ENCODE data around the gene SAMM50.

SAMM50 gene

DNA sequence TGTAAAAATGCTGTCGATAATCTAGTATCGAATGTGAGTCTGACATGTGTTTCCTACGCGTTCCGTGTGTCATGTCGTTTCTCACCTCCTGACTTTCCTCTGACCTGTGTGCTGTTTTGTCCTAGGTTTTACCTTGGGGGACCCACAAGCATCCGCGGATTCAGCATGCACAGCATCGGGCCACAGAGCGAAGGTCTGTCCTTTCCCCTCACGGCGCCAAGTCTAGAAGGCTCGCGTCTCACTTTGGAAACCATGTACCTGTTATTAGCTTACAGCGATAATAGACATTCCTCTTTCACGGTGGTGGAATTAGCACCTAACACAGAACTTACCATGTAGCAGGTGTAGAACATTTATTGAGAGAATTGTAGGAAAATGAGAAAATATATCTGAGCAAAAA lies 28.6 kb downstream of the SAMM50 start:
- no peak for DNase-seq

DNA sequence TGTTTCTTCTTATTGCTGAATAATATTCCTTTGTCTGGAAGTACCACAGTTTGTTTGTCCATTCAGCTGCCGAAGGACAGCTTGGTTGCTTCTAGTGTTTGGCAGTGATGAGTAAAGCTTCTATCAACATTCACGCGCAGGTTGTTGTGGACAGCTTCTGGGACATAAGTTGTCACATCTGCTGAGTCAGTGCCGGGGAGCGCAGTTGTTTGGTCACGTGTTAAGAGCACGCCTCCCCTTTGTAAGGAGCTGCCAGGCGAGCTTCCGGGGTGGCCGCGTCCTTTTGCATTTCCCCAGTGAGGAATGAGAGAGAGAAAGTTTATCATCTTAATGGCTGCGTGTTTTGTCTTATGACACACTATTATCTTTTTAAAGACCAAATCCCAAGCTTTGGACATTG lies 30.3 kb downstream of the SAMM50 start:
- DNase-seq = no peak

DNA sequence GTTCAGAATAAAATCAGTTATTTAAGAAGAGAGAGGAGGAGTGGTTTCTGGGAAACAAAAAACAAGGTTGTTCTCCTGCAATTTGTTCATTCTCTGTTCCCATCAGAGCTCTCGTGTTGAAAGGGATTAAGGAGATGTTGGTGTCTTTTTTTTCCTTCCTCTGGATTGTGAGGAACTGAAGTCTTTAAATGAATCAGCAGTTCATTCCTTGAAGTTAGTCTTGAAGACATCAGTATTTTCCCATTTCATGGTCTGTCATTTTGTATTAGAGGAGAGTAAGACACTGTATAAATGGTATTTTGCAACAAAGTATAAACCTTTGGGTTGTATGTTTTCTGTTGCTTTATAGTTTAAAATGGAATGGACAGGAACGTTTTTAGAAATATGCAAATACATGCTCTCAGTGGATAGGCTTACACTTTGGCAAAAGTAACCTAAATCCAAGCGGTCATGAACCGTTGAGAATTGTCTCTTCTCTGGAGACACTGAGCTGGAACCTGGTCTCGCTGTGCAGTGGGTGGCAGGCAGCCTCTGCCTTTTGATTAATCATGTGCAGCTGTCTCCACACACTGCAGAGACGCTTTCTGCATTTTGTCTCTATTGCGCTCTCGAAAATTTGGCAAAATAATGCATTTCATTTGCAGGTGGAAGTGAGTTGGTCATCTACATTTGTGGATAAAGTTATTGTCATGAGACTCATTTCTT lies 33.0 kb downstream of the SAMM50 start:
- DNase-seq = no peak

DNA sequence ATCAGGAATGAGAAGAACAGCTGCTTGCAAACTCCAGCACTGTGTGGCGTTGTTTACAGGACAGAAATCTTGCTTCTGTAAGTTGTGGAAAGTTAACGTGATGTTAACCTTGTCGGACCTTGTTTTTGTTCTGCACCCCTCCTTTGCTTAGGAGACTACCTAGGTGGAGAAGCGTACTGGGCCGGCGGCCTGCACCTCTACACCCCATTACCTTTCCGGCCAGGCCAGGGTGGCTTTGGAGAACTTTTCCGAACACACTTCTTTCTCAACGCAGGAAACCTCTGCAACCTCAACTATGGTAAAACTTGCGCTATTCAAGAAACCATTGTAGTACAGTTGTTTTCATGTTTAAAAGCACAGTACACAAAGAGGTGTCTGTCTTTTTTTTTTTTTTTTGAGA lies 33.7 kb downstream of the SAMM50 start:
- DNase-seq = no peak

DNA sequence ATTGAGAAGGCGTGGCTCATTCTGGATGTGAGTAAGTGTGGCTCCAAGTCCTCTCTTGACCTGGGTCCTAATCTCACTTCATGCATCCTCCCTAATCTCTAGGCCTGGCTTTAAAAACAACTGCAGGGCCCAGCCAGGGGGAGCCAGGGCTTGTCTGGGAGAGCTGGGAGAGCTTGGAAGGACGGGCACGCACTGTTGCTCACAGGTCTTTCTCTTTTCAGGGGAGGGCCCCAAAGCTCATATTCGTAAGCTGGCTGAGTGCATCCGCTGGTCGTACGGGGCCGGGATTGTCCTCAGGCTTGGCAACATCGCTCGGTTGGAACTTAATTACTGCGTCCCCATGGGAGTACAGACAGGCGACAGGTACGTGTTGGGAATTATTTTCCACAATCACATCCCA lies 34.8 kb downstream of the SAMM50 start:
- no peak for DNase-seq

DNA sequence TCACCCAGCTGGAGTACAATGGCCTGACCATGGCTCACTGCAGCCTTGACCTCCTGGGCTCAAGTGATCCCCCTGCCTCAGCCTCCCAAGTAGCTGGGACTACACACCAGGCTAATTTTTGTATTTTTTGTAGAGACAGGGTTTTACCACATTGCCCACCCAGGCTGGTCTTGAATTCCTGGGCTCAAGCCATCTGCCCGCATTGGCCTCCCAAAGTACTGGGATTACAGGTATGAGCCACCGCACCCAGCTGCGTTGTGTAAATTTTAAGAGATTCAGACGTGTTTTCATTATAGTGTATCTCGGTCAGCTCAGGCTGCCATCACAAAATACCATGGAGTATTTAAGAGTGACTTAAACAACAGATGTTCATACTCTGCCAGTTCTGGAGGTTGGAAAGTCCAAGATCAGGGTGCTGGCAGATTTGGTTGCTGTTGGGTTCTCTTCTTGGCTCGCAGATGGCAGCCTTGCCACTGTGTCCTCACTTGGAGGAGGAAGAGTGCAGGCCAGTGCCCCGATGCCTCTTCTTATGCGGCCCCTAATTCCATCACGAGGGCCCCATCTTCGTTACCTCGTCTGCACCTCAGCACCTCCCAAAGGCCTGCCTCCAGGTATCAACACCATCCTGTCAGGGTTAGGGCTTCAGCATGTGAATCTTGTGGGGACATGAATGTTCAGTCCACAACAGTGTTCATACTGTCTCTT lies 36.2 kb downstream of the SAMM50 start:
- DNase-seq = no peak

DNA sequence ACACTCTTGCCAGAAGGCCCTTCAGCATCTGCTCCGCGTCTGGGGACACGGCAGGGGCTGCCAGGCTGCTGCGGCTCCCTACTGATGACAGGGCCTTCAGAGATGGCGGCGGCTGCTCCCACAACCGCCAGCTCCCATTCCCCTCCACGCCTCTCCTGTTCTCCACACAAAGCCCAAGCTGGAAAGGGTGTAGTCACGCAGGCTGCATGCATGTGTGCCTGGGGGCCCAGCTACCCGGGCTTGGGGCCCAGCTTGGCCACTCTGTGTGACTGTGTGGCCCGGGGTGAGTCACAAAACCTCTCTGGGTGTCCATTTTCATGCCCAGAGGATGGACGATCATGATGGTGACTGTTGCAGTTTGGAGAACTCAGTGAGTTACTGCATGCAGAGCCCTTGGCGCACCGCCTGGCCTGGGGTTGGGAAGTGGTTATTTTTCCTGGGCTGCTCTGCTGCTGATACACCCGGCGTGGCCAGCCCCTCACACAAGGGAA lies 37.1 kb downstream of the SAMM50 start:
- DNase-seq = no peak

DNA sequence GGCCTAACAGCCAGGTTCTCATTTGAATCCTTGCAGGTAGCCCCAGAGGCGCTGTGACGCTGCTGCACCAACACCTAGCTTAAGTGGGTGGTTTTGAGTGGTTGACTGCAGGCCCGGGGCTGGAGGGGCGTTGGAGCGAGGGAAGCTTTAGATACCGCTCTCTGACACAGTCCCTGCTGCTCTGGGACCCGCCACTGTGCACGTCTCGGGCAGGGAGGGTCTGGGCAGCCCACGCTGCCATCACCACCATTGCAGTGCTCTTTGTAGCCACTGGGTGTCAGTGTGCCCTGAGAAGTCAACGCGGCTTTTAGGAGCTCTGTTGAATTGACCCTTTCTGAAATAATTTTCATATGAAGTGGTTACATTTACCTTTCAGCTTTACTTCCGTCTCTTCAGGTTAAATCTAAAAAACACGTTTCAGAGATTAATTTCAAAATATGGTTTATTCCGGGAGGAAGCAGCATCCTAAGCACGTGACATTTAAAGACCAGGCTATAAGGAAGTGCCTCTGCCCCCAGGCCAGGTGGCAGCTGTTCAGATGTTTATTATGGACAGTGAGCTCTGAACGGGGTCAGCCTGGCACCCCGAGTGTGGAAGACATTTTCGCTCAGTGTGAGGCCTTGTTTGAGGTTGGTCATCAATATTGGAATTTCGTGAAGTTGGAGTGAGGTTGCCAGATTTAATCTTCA lies 38.0 kb downstream of the SAMM50 start:
- peak; percentile 51 for DNase-seq

DNA sequence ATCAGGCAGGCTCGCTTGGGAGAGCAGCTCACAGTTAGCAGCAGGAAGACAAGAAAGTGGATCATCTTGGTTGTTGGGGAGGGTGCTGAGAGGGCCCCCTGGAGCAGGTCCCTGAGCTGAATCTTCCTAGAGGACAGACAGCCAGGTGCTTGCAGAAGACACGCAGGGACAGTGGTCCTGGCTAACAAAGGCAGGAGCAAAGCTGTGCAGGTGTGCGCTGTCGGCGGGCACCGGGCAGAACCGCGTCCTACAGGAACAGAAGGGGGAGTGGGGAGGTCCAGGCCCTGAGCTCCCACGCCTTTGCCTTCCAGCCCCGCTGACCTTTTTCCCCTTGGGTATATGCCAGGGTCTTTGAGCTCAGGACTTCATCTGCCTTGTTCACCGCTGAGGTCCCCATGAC lies 38.8 kb downstream of the SAMM50 start:
- DNase-seq = no peak

DNA sequence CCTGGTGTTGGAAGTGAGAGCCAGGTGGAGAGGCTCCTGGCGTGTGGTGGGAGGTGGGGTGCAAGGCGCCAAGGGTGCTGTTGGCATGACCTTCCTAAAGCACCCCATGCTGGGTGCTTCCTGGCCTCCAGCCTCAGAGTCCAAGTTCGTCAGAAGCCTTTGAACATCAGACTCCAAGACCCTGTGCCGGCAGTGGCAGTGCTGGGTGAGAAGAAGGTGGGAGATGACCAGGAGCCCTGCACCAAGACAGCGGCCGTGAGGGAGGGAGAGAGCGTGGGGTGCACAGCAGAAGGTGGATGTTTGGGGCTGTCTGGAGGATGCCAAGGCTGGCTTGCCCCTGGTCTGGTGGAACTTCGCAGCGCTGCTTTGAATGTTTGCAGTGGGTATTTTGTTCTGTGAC lies 39.2 kb downstream of the SAMM50 start:
- no peak for DNase-seq

DNA sequence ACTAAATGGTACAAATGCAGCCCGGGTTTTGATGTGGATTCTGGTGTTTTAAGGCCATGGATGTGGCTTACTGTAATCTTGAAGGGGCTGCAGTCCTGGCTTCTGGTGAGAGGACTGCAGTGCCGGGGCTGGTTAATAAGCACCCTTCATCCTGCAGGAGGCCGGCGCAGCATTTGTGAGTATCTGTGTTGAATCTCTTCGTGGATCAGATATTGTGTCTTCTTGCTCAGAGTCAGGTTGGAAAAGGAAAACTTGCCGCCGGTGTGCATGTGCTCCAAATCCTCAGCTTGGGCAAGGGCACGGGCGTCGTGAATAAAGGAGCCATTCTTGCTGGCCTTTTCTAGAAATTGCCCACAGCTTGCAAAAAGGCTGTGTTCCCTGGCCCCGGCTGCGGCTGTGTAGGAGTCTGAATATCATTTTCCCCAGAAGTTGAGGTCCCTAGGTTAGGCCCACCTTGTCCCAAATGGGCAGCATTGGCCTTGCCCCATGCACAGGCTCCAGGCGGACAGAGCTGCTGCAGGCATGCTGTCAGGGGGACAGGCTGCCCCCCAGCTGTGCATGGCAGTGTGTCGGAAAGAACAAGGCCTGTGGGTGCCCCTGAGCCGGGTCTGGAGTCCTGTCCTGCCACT lies 39.9 kb downstream of the SAMM50 start:
- DNase-seq = no peak

DNA sequence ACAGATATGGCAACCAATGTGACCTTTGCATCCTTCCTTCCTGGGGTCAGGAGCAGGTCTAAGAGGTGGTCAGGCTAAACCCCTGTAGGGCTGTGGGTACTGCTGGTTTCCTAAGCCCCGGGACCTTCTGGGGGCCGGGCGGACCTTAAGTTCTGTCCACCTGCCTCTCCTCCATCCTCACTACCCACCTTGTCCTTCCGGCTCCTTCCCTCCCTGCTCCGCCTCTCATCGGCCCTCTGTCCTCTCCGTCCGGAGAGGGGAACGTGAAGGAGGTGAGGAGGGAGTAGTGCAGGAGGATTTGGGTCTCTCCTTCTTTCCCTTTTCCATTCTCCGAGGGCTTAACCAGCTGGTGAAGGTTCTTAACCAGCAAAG lies 40.5 kb downstream of the SAMM50 start:
- DNase-seq = no peak

DNA sequence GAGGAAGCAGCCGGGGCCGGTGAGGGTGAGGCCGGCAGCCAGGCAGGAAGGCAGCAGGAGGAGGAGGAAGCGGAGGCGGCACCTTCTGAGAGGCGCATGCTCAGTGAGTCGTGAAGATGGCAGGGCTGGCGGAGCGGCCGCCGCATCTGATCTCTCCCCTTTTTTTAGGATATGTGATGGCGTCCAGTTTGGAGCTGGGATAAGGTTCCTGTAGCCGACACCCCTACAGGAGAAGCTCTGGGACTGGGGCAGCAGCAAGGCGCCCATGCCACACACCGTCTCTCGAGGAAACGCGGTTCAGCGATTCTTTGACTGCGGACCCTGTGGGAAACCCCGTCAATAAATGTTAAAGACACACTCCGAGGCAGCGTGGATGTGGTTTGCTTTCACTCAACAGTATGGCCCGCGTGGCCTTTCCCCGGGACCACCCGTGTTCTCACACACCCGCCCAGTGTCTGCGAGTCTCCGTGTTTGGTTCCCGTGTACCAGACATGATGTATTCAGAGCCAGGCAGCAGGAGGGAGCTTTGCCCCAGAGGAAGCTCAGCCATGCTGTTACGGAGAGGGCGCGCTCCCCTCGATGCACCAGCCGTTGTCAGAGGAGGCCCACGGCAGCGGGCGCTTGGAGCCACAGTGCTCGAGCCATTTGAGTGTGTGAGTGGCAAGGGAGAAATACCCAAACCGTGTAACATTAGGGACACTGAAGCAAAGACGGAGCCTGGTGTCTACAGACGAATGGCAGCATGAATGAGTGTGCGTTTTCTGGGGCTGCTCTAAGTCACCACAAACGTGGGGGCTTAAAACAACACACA lies 41.1 kb downstream of the SAMM50 start:
- DNase-seq = peak; percentile 57

DNA sequence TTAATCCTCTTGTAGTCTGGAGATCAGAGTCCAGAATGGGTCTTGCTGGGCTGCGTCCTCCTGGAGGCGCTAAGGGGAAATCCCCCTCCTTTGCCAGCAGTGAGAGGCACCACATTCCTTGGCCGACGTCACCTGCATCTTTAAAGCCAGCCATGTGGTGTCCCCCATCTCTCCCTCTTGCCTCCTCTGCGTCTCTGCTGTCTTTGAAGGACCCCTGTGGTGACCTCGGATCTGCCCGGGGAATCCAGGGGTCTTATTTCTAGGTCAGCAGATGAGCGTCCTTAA lies 41.7 kb downstream of the SAMM50 start:
- no peak for DNase-seq

DNA sequence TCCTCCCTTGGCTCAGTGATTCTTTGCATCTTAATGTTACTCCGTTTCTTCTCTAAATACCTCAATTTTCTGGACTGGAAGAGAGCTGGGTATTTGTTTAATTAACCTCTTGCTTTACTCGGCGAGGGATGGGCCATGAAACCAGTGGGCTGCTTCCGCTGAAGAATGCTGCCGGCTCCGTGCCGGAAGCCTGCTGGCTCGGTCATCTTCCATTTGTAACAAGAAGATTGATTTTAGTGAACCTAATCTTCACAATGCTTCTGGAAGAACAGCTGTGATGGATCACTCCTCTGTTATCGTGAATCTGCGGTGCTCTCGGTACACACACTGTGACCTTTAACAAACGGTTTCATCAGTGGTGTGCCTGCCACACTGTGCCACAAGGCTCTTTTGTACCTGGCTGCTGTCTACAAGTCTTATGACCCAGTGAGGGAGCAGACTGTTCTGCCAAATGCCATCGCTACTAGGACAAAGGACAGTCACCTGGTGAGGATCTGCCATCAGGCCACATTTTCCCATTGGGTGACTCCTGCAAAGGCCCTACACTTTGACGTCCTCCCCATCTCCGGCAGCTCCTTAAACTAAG lies 43.5 kb downstream of the SAMM50 start:
- DNase-seq = no peak

DNA sequence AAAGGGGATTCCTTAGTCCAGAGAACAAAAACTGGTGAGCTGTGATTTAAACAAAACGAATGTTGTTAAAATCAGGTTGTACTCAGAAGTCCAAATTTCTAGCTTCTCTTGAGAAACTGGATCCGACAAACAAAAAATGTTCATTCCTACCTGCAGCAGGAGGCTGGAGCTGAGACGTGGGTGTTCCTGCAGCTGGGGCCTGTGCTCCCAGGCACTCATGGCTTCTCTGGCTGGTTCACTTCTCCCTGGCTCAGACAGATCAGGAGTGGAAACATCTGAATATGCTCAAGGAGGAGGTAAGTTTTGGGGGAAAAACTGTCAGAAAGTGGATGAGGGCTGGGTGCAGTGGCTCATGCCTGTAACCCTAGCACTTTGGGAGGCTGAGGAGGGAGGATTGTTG lies 44.1 kb downstream of the SAMM50 start:
- DNase-seq = no peak

DNA sequence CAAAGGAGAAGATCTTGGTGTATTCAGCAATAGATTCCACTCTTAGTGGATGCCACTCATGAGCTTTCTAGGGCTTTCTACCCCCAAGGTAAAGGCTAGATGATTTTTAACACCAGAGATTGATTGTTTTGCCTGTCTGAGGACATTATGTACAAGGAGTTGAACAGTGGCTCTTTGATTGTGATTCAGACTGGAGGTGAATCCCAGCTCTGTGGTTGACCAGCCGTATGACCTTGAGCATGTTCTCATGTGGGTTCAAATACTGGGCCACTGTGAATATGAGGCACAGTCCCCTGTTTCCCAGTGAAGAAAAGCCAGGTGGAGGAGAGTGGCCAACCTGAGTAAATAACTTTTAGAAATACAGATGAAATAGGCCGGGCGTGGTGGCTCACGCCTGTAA lies 44.9 kb downstream of the SAMM50 start:
- DNase-seq = no peak

DNA sequence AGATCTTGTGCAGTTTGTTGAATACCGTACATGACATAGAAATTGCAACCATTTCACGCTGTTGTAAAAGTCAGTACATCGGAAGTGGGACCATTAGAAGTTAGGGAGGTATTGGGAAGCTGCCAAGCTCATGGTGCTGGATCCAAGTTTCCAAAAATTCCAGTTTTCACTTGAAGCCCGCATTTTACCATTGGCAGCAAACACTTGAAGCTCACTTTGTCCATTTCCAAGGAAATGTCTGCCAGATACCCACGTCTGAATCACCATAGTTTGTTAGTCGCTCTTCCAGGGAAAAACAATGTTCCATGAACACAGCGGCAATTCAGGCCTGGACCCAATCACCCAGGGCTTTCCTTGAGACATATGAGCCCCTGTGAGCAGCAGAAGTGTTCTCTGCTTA lies 46.3 kb downstream of the SAMM50 start:
- no peak for DNase-seq

DNA sequence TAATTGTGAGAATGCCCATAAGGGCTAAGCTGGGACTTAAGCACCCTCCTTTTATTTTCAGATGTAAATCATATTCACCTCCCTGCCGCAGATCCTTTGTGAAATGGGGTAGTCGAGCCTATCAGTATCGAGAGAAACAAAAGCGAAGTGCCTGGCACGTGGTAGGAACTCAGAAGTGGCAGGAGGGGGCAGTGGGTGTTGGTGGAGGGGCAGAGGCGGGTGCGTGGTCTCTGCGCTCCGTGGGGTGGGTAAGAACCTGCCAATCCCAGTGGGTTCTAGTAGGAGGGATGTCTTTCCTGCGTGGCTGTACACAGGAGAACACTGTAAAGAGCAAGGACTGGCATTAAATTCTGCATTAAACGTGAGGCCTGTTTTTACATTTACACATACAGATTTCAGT lies 47.1 kb downstream of the SAMM50 start:
- DNase-seq = no peak

DNA sequence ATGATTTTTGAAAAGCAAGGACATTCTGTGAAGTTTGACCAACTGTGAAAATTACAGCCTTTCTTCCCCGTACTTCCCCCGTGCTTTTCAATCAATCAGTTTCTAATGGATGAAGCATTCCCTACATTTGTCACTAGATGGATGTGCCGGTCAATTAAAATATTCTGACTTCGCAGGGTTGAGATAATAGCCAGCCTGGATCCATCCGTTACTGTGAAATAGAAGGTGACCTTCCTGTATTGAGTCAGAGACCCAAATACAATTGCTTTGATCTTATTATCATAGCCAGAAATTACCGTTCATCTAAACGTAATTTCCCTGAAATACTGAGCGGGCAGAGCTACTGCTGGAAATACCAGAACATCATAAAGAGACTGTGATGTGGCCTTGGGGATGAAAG lies 47.8 kb downstream of the SAMM50 start:
- DNase-seq = no peak

DNA sequence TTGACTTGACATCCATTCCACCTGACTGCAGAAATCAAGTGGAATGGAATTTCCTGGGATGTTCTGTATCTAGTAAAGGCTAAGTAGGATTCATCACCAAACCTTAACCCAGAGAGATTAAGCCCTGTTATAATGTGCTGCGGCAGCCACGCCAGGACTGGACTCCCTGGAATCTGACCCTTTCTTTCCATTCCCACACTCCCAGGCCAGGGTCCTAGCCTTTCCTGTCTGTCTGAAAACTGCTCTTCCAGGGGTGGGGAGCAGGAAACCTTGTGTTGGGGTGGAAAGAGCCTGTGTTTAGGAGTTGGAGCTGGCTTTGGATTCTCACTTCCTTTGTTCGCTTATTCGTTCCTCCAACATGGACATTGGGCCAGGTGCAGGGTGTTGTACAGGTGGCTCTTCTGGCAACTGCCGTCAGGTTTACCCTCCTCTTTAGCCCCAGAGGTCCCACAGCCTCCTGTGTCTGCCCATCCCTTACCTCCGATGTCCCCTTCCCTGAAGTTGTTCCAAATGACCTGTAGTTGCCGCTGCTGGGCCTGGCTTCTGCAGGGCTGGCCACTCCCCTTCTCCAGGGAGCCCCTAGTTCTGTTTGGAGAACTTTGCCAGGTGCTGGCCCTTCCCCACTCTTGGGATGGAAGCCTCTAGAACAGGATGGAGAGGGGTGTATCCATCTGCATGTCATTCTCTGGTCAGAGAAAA lies 48.3 kb downstream of the SAMM50 start:
- DNase-seq = no peak

DNA sequence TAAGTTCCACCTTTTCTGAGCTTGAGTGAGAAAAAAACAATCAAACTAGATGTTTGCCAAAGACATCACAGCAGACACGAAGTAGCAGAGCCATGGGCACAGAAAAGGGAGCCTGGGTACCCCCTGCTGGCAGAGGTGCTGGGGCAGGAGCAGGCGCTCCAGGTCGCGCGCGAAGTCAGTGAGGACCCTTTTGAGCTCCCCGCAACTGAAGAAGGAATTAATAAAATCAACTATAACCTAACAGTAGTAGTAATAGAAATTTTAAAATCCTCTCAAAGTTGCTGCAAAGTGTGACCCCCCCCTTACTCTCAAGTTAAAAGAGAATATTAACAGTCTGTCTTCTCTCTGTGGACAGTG lies 48.8 kb downstream of the SAMM50 start:
- no peak for DNase-seq

Data from activated CD4-positive, alpha-beta T cell treated with anti-CD3 and anti-CD28 coated beads, Interleukin-2, amount 50 U/mL, for 1 hour (primary cell).